NOMO-1 treated with DMSO at 0.1 percent for 48 hours (cell line): ENCODE results near the gene KCNK3.
"Not testable (repeated sequence)": the region's sequence is repeated elsewhere in the genome, so short reads cannot be mapped to it uniquely, and the experiment has no call there.

Source experiments
- DNase-seq: peaks from one replicate; lab custom pipeline; 2025; ENCODE audit not compliant: unreplicated experiment; lab: John Stamatoyannopoulos, UW

Gene KCNK3

DNA sequence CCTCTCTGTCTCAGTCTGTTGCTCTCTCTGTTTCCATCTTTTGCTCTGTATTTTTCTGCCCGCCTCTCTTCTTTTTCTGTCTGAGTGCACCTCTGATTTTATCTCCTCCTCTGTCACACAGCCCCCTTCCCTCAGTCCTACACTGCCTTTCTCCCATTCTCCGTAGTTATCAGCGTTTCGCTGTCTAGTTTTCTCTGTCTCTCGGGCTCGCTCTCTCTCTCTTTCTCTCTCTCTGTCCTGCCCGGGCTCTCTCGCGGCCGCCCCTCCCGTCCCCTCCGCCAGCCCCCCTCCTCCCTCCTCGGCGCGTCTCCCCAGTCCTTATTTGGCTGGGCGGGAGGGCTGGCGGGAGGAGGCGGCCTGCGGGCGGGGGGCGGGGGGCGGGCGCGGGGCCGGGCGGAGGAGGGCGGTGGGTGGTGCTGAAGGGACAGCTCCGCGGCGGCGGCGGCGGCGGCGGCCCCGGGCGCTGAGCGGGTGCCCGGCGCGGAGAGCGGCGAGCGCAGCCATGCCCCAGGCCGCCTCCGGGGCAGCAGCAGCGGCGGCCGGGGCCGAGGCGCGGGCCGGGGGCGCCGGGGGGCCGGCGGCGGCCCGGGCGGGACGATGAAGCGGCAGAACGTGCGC, at the start of gene KCNK3:
KCNK3 (plus strand) TSS at position 444 of the 618 bp plus-strand sequence; CDS start at position 598, 154 bp downstream.
- no peak for DNase-seq

DNA sequence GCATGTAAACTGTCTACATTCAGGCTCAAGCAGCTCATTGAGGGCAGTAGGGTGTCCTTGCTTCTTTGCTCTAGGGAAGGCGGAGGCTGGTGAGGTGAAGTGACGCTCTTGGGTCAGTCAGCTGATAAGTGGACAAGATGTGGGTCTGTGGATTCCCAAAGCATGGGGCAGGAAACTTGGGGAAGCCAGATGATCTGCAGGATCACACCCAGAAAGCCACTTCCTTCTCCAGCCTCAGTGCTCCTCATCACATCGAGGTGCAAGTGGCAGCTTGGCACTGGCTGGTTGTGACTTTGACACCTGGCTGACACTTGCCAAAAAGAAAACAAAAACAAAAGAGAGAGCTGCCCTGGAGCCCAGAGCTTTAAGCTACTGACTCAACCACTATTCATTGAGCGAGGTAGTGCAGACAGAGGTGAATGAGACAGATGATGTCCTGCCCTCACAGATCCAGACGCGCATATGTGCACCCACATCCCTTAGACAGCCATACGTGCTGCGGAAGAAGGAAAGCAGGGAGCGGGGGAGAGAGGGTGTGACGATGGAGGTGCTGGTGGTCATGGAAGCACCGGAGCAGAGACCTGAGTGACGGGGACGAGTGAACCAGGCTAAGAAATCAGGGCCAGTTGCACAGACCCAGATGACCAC, 48.2 kb upstream of the KCNK3 start:
- DNase-seq, result no peak

DNA sequence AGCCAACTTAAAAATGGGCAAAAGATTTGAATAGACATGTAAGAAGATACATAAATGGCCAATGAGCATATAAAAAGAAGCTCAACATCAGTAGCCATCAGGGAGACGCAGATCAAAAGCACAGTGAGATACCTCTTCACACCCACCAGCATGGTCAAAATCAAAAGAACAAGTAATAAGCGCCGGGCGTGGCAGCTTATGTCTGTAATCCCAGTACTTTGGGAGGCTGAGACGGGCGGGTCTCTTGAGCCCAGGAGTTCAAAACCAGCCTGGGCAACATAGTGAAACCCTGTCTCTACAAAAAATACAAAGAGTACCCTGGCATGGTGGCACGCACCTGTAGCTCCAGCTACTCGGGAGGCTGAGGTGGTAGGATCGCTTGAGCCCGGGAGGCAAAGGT, 46.8 kb upstream of the KCNK3 start:
- DNase-seq, result no peak

DNA sequence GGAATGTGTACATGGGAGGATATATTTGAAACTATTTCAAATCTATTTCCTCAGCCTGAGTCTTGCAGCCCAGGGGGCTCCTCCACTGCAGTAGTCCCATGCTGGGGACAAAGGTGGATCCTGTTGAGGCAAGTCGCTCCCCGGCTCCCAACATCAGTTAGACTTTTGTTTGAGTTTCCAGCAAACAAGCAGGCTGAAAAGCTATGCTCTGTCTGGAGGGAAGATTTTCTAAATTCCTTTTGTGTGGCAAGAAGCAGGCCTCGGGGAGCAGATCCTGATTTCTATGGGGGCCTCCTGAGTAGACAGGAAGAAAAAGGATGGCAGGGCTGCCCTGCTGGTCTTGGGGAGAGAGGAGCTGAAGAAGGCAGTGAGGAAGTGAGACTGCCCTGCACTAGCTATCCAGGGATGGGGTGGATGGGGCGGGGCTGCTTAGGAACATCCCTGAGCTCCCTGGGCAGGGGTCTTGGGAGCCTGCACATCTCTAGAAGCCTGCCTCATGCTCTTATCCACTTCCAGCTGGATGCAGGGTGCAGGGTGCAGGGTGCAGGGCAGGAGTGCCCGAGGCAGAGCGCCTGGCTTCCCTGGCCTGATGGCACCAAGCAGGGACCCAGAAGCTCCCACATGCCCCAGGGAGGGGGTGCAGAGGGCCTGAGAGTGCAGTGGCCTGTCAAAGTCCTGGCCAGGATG, 45.4 kb upstream of the KCNK3 start:
- DNase-seq, result no peak

DNA sequence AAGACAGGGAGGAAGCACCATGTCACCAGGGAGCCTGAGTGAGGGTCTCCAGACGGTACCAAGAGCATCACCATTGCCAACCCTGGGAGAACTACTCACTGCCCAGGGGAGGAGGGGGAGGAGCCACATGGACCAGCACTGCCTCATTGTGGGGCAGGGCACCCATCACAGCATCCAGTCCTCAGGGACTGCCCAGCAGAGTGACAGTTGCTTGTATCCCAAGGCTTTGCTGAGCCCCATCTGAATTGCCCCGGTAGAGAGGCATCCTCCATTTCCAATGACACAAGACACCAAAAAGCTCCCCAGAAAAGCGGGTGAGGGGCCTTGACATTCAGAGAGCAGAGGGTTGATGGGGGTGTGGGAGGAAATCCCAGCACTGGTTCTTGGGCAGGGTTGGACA, 44.5 kb upstream of the KCNK3 start:
- DNase-seq, result no peak

DNA sequence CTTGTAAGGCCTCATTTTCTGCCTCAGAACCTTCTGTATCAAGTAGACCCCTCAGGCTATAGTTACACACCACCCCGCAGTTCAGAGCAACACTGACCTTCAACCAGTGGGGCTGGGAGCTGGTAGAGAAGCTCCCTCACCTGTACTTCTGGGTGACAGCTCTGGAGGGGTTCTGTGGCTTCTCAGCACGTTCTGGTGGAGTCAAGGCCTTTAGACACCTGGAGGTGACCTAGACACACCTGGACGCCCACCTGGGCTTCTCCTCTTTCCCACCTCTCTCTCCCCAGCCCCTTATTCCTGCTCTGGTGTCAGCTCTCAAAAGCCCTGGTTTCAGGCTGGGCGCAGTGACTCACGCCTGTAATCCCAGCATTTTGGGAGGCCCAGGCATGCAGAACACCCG, 44.0 kb upstream of the KCNK3 start:
- no peak for DNase-seq

DNA sequence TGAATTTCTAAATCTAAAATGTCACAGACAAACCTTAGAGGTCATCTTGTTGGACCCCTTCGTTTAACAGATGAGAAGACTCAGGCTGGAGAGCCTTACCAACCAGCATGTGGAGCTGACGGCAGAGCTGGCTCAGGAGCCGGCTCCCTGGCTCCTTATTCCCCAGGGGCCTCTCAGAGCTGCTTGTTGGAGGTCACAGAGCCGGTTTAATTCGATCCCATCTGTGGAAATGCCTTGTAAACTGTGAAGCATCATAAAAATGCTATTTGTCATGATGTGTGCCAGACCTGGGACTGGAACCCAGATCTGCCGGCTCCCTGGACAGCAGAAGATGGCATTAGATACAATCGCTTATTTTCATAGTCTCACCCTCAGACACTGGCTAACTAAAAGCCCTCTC, 43.2 kb upstream of the KCNK3 start:
- DNase-seq, result no peak

DNA sequence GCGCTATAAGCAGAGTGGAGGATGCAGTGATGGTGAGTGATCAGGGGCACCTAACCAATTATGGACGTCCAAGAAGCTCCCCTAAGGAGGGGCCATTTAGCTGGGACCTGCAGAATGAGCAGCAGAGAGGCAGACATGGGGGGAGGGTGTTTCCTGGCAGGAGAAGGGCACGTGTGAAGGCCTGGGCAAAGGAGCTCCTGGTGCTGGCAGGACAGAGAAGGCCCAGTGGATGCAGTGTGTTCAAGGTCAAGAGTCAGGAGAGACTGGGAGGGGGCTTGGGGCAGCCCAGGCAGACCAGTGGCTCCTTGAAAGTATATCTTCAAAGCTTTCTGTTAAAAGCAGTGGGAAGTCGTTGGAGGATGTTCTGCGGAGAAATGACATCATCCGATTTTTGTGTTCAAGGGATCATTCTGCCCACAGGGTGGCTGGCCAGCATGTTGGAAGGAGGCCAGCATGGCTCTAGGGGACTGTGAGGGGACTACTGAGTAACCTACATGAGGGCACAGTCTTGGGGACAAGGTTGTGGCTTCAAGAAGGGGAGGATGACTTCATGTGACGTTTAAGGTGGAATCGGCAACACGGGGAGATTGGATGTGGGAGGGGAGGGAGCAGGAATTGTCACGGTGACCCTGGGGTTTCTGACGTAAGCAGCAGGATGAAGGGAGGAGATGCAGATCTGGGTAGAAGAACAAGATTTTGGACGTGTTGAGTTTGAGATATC, 42.4 kb upstream of the KCNK3 start:
- no peak for DNase-seq

DNA sequence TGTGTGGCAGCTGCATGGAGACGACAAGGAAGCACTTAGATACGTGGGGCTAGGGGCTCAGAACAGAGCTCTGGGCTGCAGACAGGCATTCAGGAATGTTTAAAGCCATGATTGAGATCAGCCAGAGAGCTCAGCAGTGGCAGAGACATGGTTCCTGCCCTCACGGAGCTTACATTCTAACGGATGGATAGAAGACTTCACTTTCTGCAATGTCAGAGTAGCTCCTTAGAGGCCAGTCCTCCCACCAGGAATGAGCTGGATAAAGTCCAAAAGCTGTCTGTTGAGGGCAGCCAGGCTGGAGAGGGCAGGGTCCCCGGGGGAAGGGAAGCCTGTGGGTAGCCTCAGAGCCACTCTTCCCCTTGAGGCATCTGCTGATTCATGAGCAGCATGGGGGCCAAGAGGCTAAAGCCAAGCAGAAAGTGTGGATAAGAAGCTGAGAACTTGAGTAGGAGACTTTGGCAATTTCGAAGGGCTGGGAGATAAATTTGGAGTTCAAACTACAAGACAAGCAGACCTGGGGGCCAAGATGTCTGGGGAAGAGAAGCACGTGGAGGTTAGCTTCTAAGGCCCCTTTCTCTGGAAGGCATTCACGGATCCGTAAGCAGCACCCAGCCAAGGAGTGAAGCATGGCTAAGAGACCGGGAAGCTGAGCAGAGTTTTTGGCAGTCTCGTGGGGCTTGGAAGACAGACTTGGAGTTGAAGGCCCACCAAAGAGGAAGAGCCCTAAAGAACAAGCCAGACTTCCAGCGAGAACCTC, 41.6 kb upstream of the KCNK3 start:
- no peak for DNase-seq

DNA sequence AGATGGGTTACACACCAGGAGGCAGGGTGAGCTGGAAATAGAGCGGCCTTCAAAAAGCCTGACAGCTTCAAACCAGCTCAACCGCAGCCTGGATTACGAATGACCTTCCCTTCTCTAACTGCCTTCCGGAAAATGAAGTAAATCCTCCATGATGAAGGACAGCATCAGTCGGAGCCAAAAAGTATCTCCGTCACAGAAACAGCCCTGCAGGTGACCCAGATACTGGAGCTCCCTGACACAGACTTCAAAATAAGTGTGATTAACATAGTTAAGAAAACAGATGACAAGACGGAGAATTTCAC, 41.1 kb upstream of the KCNK3 start:
- DNase-seq, result no peak

DNA sequence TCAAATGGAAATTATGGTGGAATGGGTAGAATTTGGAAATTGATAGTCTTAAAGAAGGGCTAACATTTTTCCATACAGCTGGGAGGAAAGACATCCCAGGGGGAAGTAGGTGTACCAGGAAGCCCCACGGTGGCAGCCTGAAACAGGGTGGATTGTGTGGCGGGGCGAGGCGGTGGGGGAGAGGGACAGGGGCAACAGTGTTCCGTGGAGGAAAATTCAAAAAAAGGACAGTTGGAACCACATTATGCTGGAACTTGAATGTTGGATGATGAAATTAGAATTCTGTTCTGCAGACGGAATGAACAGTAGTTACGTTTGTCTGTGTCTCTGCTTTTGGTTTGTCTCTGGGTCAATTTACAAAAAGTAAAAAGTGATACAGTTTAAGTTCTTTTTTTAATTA, 40.7 kb upstream of the KCNK3 start:
- no peak for DNase-seq

DNA sequence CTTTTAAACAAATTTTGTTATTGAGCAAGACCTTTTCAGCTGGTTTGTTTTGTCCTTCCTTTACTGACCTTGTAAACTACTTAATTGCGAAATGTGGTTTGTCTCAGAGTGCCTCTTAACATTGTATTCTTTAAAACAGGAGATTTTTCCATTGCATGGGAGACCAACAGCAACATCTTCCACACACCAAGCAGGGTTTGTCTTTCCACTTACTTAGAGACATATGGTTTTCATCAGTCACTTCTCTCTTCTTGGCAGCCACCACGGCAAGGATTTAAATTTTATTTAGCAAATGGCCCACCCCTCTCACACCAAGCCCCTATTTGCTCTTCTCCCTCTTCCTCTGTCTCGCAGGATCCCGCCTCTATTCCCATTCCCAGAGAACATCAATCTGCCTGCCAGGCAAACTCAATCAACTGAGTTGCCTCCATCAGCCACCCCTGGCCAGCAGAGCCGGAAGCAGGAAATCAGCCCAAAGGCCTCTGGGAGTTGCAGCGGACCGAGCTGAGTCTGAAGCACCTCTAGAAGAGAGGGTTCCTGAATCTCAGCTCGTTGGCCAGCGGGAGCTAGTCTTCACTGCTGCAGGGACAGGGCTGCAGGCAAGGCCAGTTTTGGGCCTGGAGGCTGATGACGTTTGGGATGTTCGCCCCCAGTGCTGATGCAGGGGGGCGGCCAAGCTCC, 40.0 kb upstream of the KCNK3 start:
- no peak for DNase-seq

DNA sequence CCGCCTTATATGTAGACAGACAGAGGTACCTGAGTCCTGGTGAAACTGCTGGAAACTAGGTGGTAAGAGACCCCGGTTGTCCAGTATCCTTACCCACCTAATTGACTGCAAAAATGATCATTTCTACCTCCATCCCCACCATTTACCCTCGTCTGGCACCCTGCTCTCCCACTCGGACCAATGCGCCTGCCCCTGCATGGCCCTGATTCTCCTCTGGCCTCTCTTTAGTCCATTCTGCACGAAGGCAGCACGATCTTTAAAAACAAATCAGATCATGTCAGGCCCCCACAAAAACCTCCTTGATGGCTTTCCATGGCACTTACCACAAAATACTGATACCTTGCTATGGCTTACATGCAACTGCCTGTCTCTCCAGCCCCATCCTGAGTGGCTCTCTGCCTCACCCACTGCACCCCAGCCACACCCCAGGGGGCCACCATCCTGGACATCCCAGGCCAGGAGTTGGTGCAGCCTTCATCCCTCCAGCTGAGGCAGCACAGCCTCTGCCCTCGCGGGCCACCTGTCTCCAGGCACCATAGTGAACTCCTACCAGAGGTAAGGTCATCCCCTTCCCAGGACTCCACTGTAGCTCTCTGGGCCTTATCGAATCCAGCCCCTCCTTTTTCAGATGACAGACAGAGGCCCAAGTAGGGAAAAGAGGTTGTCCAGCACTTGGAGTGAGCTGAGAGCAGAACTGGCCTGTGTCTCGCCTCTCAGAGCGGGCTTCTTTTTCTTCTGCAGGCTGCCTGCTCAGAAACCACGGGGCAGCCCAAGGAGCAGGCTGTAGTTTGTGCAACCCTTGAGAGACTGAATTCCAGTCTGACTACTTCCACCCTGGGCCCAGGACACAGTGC, 39.1 kb upstream of the KCNK3 start:
- no peak for DNase-seq

DNA sequence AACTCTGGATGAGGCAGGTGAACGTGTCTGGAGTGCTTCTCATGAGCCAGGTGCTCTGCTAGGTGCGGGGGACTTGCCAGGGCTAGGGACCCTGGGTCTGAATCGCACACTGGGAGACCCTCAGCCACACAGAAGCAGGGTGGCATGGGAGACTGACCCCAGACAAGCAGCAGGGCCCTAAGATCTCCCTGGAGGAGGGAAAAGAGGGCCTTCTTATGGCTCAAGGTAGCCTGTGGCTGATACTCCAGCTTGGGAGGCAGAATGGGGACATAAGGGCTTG, 38.5 kb upstream of the KCNK3 start:
- DNase-seq, result no peak

DNA sequence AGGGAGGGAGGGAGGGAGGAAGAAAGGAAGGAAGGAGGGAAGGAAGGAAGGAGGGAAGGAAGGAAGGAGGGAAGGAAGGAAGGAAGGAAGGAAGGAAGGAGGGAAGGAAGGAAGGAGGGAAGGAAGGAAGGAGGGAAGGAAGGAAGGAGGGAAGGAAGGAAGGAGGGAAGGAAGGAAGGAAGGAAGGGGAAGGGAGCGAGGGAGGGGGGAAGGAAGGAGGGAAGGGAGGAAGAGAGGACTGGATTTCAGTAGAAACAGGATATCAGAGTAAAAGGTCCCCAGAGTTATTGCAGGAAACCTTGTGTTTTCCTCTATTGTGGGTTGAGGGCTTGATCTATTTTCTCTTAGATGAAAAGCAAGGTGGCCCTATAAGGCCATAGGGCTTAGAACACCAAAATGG, 37.4 kb upstream of the KCNK3 start:
- not testable (repeated sequence) for DNase-seq

DNA sequence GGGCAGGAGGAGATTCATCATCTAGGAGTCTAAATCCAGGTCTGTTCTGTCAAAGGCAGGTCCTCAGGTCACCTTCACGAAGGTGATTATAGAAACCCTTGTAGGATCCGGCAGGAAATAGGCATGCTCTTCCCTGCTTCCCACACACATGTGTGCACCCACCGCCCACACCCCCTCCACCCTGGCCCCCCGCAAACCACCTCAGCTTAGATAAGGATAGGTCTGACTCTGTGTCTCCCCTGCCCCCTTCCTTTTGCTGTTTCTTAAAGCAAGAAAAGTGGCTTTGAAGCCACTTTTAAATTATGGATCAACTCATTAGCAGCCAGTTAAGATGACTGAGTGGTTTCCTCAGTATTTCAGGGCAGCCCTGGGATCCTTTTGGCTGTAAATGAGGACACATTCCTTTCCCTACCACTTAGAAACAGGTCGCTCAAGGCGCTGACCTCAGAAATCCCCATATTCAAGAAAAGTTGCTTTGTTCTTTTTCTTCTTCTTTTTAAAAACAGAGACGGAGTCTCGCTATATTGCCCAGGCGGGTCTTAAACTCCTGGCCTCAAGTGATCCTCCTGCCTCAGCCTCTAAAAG, 36.8 kb upstream of the KCNK3 start:
- DNase-seq, result no peak

DNA sequence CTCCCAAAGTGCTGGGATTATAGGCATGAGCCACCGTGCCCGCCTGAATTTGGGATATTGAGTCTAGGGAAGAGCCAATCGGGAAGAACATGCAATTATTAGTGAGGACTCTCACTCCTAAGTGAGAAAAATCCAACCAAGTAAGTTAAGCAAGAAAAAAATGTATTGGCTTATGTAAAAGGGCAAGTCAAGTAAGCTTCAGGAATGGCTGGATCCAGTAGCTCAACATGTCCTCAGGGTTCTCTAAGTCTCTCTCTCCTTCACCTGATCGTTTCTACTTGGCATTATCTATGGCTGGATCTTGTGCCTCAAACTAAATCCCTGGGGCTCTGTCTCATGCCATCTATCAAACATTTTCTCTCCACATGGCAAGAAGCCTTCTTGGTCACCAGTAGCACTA, 35.3 kb upstream of the KCNK3 start:
- no peak for DNase-seq

DNA sequence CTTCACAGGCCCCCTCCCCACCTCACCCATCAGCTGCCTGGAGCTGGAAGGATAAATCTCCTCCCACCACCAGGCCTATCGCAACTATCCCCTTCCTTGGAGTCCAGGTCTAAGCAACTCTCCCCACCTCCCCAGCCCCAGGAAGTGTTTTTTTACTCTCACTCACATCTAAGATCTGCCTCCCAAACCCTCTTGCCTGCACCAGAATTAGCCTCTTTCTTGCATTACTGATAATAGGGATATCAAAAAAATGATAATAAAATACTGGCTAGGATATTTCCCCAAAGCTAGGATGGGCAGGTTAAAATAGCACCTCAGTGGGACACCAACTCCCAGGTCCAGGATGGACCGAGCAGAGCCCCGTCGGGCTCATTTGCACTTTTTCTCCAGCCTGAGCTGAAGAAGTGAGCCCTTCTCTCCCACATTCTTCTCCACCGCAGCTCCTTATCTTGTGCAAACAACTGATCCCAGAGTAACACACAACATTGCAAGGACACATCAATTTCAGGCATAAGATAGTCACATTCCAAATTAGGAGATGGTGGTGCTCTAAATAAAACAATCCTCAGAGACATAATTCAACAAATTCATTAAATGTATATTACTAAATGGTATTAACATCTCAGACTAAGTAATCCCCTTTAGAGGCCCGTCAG, 33.7 kb upstream of the KCNK3 start:
- DNase-seq, result no peak

DNA sequence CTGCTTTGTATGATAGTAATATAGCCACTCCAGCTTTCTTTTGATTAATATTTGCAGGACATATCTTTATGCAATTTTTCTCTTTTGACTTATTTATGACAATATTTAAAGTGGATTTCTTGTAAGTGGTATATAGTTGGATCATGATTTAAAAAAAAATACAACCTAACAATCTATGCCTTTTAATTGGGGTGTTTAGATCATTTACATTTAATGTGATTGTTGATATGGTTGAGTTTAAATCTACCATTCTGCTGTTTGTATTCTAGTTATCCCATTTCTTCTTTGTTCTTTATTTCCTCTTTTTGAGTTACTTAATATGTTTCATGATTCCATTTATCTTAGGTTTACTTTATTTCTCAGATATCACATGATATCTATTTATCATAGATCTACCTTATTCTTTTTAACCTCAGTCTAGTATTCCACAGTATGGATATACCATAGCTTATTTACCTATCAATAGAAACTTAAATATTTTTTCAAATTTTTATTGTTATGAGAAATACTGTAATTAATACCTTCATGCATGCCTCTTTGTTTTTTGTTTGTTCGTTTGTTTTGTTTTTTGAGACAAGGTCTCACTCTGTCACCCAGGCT, 32.1 kb upstream of the KCNK3 start:
- DNase-seq, result no peak
